Neutrophil (primary cell): ENCODE measurements around the gene MTM1.

Experiments used
- H3K27ac ChIP-seq: fragments of 200-600 bp; sonication (generic); 2 replicates; pipeline ENCODE4 v1.5.1; 2016; ENCODE audit warnings: mild to moderate bottlenecking, moderate library complexity
- H3K27me3 ChIP-seq: fragments of 200-600 bp; sonication (generic); 2 replicates; pipeline ENCODE4 v1.6.0; 2016; ENCODE audit warnings: mild to moderate bottlenecking
- H3K36me3 ChIP-seq: fragments of 200-600 bp; sonication (generic); 2 replicates; pipeline ENCODE4 v1.5.1; 2017
- H3K4me1 ChIP-seq, 2 experiments: fragments of 200-600 bp in 1 of 2; sonication (generic) in 1 of 2; 1 replicate in 1 of 2; 2 replicates in 1 of 2; pipeline versions ENCODE4 v1.5.1 to v1.6.1; 2013 to 2016; ENCODE audit warnings: low read depth in 1 of 2, low read length in 1 of 2, mild to moderate bottlenecking in 1 of 2, moderate library complexity in 1 of 2; ENCODE audit not compliant: control insufficient read depth in 1 of 2, insufficient read depth in 1 of 2
- H3K4me3 ChIP-seq, 2 experiments: fragments of 200-600 bp in 1 of 2; sonication (generic) in 1 of 2; 1 replicate in 1 of 2; 2 replicates in 1 of 2; pipeline ENCODE4 v1.5.1; 2013 to 2016; ENCODE audit warnings: low read depth in 1 of 2, low read length in 1 of 2, mild to moderate bottlenecking in 1 of 2, moderate library complexity in 1 of 2
- H3K9me3 ChIP-seq: fragments of 200-600 bp; sonication (generic); 2 replicates; pipeline ENCODE4 v1.5.1; 2016
- CTCF ChIP-seq: fragments of 200-600 bp; sonication (generic); IDR thresholded peaks from 2 replicates; pipeline ENCODE4 v1.5.1; 2016; ENCODE audit warnings: antibody characterized with exemption

Gene MTM1

GRCh38 chrX:150698981-150699380 lies 130.6 kb downstream of the MTM1 start:
- TF ChIP-seq CTCF = no peak
- H3K36me3 ChIP-seq = no peaks in the 10 kb centered on the region
- no peaks in the 10 kb centered on the region for H3K27me3 ChIP-seq
- no peak overlapping the region for H3K27ac ChIP-seq
- no peaks in the 10 kb centered on the region for H3K9me3 ChIP-seq
- no peak overlapping the region for H3K4me3 ChIP-seq
- peaks cover 64% of the 10 kb centered on the region in 2 experiments for H3K4me1 ChIP-seq

GRCh38 chrX:150700107-150700506 lies 131.7 kb downstream of the MTM1 start:
- TF ChIP-seq CTCF = no peak
- Histone ChIP-seq H3K27ac (peak overlapping the region; percentile 13), H3K4me3 (no peak overlapping the region), H3K4me1 (peaks cover 60 to 62% of the 10 kb centered on the region in 2 experiments), H3K27me3 (no peaks in the 10 kb centered on the region), H3K9me3 (no peaks in the 10 kb centered on the region), H3K36me3 (no peaks in the 10 kb centered on the region)

GRCh38 chrX:150701377-150701776 lies 133.0 kb downstream of the MTM1 start:
- Histone ChIP-seq H3K27ac (no peak overlapping the region), H3K27me3 (no peaks in the 10 kb centered on the region), H3K36me3 (no peaks in the 10 kb centered on the region), H3K4me1 (peaks cover 49 to 50% of the 10 kb centered on the region in 2 experiments), H3K4me3 (no peak overlapping the region), H3K9me3 (no peaks in the 10 kb centered on the region)
- no peak for TF ChIP-seq CTCF

GRCh38 chrX:150702966-150703694 lies 134.7 kb downstream of the MTM1 start:
- H3K27me3 ChIP-seq = no peaks in the 10 kb centered on the region
- H3K9me3 ChIP-seq = no peaks in the 10 kb centered on the region
- H3K4me3 ChIP-seq = no peak overlapping the region
- H3K36me3 ChIP-seq = no peaks in the 10 kb centered on the region
- H3K4me1 ChIP-seq = peaks cover 34% of the 10 kb centered on the region in 2 experiments
- no peak for TF ChIP-seq CTCF
- peak overlapping the region; percentile 76 for H3K27ac ChIP-seq

- peaks cover 34% of the 10 kb centered on the region in 2 experiments for H3K4me1 ChIP-seq
- no peak overlapping the region for H3K4me3 ChIP-seq
- no peaks in the 10 kb centered on the region for H3K36me3 ChIP-seq
- TF ChIP-seq CTCF = no peak
- H3K9me3 ChIP-seq = no peaks in the 10 kb centered on the region
- no peaks in the 10 kb centered on the region for H3K27me3 ChIP-seq
- peak overlapping the region; percentile 76 for H3K27ac ChIP-seq
These were observed 135.2 kb downstream of the MTM1 start for GRCh38 chrX:150703695-150703974.
